NCI-H524 (cell line): Measurements from ENCODE around the gene RAI14.

Source experiments
- DNase-seq, 2 experiments: peaks; one replicate each; lab custom pipeline; 2025; lab: John Stamatoyannopoulos, UW

RAI14 gene

GRCh38 chr5:34854459-34855174 is 198.5 kb downstream of the RAI14 start:
- no peak for DNase-seq

- DNase-seq = no peak
Observed at GRCh38 chr5:34857161-34857560, 201.0 kb downstream of the RAI14 start.

- DNase-seq = no peak
Observed at GRCh38 chr5:34857894-34858293, 201.8 kb downstream of the RAI14 start.

GRCh38 chr5:34858790-34859189 is 202.7 kb downstream of the RAI14 start:
- DNase-seq = no peak

- no peak for DNase-seq
Observed at GRCh38 chr5:34859253-34859652, 203.1 kb downstream of the RAI14 start.

GRCh38 chr5:34863946-34864345 is 207.8 kb downstream of the RAI14 start:
- no peak for DNase-seq

- DNase-seq = no peak
Observed at GRCh38 chr5:34865091-34865490, 209.0 kb downstream of the RAI14 start.

GRCh38 chr5:34866989-34867471 is 210.9 kb downstream of the RAI14 start:
- DNase-seq = no peak

GRCh38 chr5:34867660-34868059 is 211.5 kb downstream of the RAI14 start:
- no peak for DNase-seq

- DNase-seq = no peak
Observed at GRCh38 chr5:34868791-34869190, 212.7 kb downstream of the RAI14 start.

- no peak for DNase-seq
Observed at GRCh38 chr5:34869256-34869655, 213.1 kb downstream of the RAI14 start.

- no peak for DNase-seq
Observed at GRCh38 chr5:34870382-34870781, 214.3 kb downstream of the RAI14 start.

GRCh38 chr5:34876275-34876674 is 220.1 kb downstream of the RAI14 start:
- DNase-seq = no peak

- DNase-seq = no peak
Observed at GRCh38 chr5:34881246-34881645, 225.1 kb downstream of the RAI14 start.
